GM23338 (cell line): Measurements from ENCODE around the gene STK32C. TPM values are rescaled to one million over a fixed set of nuclear protein-coding genes. Genes with fewer than 3 reads are reported as not detected.
A peak's percentile ranks its signal among the peaks of the same experiment; 100 is the strongest.

Experiments used
- ATAC-seq: fragments of 200-7000 bp; cut with Tn5 transposase; 3 replicates; pipeline ENCODE4 v1.9.1; 2020
- DNase-seq: peaks from one replicate; pipeline ENCODE4 v3.0.0-alpha.2; 2015; ENCODE audit warnings: low spot score
- H2AFZ ChIP-seq: fragments of 200-600 bp; sonication (generic); 2 replicates; pipeline ENCODE4 v1.8.0; 2016; ENCODE audit warnings: antibody characterized with exemption, mild to moderate bottlenecking, moderate library complexity
- H3F3A ChIP-seq: fragments of 200-600 bp; sonication (generic); replicated peaks from 2 replicates; pipeline ENCODE4 v1.8.0; 2017; ENCODE audit warnings: antibody characterized with exemption, mixed run types, low read depth
- H3K27ac ChIP-seq: fragments of 200-600 bp; sonication (generic); 2 replicates; pipeline ENCODE4 v1.6.1; 2016; ENCODE audit warnings: low read depth
- H3K27me3 ChIP-seq: fragments of 200-600 bp; sonication (generic); 2 replicates; pipeline ENCODE4 v1.8.0; 2016; ENCODE audit warnings: mild to moderate bottlenecking, mixed run types, moderate library complexity; ENCODE audit not compliant: insufficient read depth
- H3K36me3 ChIP-seq: fragments of 200-600 bp; sonication (generic); 2 replicates; pipeline ENCODE4 v1.8.0; 2016; ENCODE audit warnings: mild to moderate bottlenecking; ENCODE audit not compliant: insufficient read depth
- H3K4me1 ChIP-seq: fragments of 200-600 bp; sonication (generic); 2 replicates; pipeline ENCODE4 v1.8.0; 2016; ENCODE audit warnings: mild to moderate bottlenecking, moderate library complexity; ENCODE audit not compliant: insufficient read depth
- H3K4me2 ChIP-seq: fragments of 200-600 bp; sonication (generic); 2 replicates; pipeline ENCODE4 v1.7.1; 2017; ENCODE audit warnings: mixed run types
- H3K4me3 ChIP-seq: fragments of 200-600 bp; sonication (generic); 2 replicates; pipeline ENCODE4 v1.6.1; 2016; ENCODE audit warnings: mixed run types
- H3K79me2 ChIP-seq: fragments of 200-600 bp; sonication (generic); replicated peaks from 2 replicates; pipeline ENCODE4 v1.8.0; 2017; ENCODE audit warnings: mild to moderate bottlenecking; ENCODE audit not compliant: insufficient read depth
- H3K9me2 ChIP-seq: fragments of 200-600 bp; sonication (generic); 2 replicates; pipeline ENCODE4 v1.8.0; 2017; ENCODE audit not compliant: insufficient read depth
- H4K20me1 ChIP-seq: fragments of 200-600 bp; sonication (generic); replicated peaks from 2 replicates; pipeline ENCODE4 v1.8.0; 2017; ENCODE audit warnings: mild to moderate bottlenecking; ENCODE audit not compliant: insufficient read depth
- H3K27ac Mint-ChIP-seq: 2 replicates; pipeline ENCODE4 v1.8.0; 2020; ENCODE audit warnings: inconsistent platforms, mild to moderate bottlenecking, moderate library complexity, mixed read lengths
- H3K27me3 Mint-ChIP-seq: 3 replicates; pipeline ENCODE4 v1.8.0; 2022; ENCODE audit warnings: low read depth, mild to moderate bottlenecking, moderate library complexity, mixed read lengths, inconsistent platforms; ENCODE audit not compliant: insufficient read depth, poor library complexity
- H3K36me3 Mint-ChIP-seq: 3 replicates; pipeline ENCODE4 v1.8.0; 2021; ENCODE audit warnings: low read depth, mild to moderate bottlenecking, inconsistent platforms, moderate library complexity, mixed read lengths
- H3K4me1 Mint-ChIP-seq: 3 replicates; pipeline ENCODE4 v1.8.0; 2020; ENCODE audit warnings: mild to moderate bottlenecking, inconsistent platforms, mixed read lengths
- H3K4me3 Mint-ChIP-seq: 3 replicates; pipeline ENCODE4 v1.8.0; 2021; ENCODE audit warnings: moderate library complexity, mild to moderate bottlenecking, inconsistent platforms, mixed read lengths
- H3K9me3 Mint-ChIP-seq: 3 replicates; pipeline ENCODE4 v1.8.0; 2020; ENCODE audit warnings: moderate library complexity, mild to moderate bottlenecking, inconsistent platforms, mixed read lengths
- CREB1 ChIP-seq: fragments of 250-450 bp; sonication (Bioruptor Pico); IDR thresholded peaks from 2 replicates; pipeline ENCODE4 v1.5.0; 2020; ENCODE audit warnings: low read depth, mild to moderate bottlenecking, moderate library complexity
- EZH2 ChIP-seq: fragments of 200-600 bp; sonication (generic); IDR thresholded peaks from one replicate; pipeline ENCODE4 v1.8.0; 2017; ENCODE audit warnings: antibody characterized with exemption, mild to moderate bottlenecking, low read depth; ENCODE audit not compliant: unreplicated experiment
- EZH2phosphoT487 ChIP-seq: fragments of 200-600 bp; sonication (generic); IDR thresholded peaks from one replicate; pipeline ENCODE4 v1.8.1; 2018; ENCODE audit warnings: antibody characterized with exemption; ENCODE audit not compliant: unreplicated experiment
- JUNB ChIP-seq: IDR thresholded peaks from one replicate; pipeline ENCODE4 v1.6.1; 2016; ENCODE audit warnings: antibody characterized with exemption; ENCODE audit not compliant: unreplicated experiment
- NANOG ChIP-seq: IDR thresholded peaks from 2 replicates; pipeline ENCODE4 v1.6.1; 2016; ENCODE audit warnings: antibody characterized with exemption, borderline replicate concordance
- POLR2AphosphoS5 ChIP-seq: IDR thresholded peaks from 2 replicates; pipeline ENCODE4 v1.6.1; 2016; ENCODE audit warnings: antibody characterized with exemption, low read depth
- REST ChIP-seq: IDR thresholded peaks from one replicate; pipeline ENCODE4 v1.6.1; 2018; ENCODE audit warnings: antibody characterized with exemption; ENCODE audit not compliant: unreplicated experiment
- STAT1 ChIP-seq: IDR thresholded peaks from one replicate; pipeline ENCODE4 v1.6.1; 2016; ENCODE audit warnings: antibody characterized with exemption; ENCODE audit not compliant: unreplicated experiment
- ZNF114 ChIP-seq: fragments of 250-450 bp; sonication (Bioruptor Pico); IDR thresholded peaks from 2 replicates; pipeline ENCODE4 v1.5.0; 2020; ENCODE audit warnings: mild to moderate bottlenecking, moderate library complexity
- ZNF331 ChIP-seq: fragments of 250-450 bp; sonication (Bioruptor Pico); IDR thresholded peaks from 2 replicates; pipeline ENCODE4 v1.5.0; 2020; ENCODE audit warnings: low read depth, mild to moderate bottlenecking, moderate library complexity
- polyA plus RNA-seq: library from polyadenylated mRNA; unstranded; fragments of >200 nt; fragmentation: Nextera tagmentation; extraction: Ambion mirVana; gene quantifications from 2 replicates; pipeline ENCODE4 v1.2.1, GENCODE V29; 2016
- total RNA-seq: library from RNA; depleted of rRNA; stranded (reverse); fragments of >200 nt; shearing (Covaris generic); gene quantifications from 2 replicates; pipeline ENCODE4 v1.2.3, GENCODE V29; 2014
- TF ChIP-seq, protein P1 (sequence below): fragments of 250-450 bp; sonication (Bioruptor Pico); IDR thresholded peaks from 2 replicates; pipeline ENCODE4 v1.5.0; 2020; ENCODE audit warnings: mild to moderate bottlenecking, moderate library complexity
- TF ChIP-seq, protein P2 (sequence below), 2 experiments: fragments of 200-600 bp in 1 of 2; sonication (generic) in 1 of 2; conservative IDR thresholded peaks; 2 replicates each; pipeline versions ENCODE4 v1.5.1 to v1.6.1; 2016 to 2017; ENCODE audit warnings: antibody characterized with exemption in 2 of 2, low read depth in 2 of 2, mild to moderate bottlenecking in 2 of 2, moderate library complexity in 1 of 2
- TF ChIP-seq, protein P3 (sequence below): IDR thresholded peaks from 2 replicates; pipeline ENCODE4 v1.6.1; 2016; ENCODE audit warnings: antibody characterized with exemption

STK32C gene
- total and polyA plus RNA-seq, 2 experiments from 2014 or later, result 10.2 to 20.5 TPM

DNA sequence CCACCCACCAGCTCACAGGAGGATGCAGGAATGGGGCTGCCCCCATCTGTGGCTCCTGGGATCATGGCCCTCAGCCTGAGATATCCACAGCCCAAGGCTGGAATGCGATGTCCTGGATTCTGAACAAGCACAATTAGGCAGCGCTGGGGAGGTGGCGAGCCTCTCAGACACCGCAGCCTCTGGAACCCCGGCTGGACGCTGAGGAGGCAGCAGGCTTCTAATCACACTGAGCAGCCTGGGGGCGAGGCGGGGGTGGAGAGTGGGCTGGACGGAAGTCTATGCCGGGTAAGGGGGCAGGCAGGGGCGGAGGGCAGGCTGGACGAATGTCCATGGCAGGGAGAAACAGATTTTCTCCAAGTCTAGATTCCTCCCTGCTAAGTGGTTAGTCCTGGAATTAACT, 64.6 kb downstream of the STK32C start:
- DNase-seq (no peak), ATAC-seq (no peak)
- no peak overlapping the region for H2AFZ ChIP-seq
- Mint-ChIP-seq H3K9me3 (no peaks in the 10 kb centered on the region), H3K4me3 (no peak overlapping the region), H3K36me3 (no peaks in the 10 kb centered on the region), H3K4me1 (peaks cover 12% of the 10 kb centered on the region), H3K27ac (0 out of 2 replicates have a peak overlapping the region, but pooled peaks have one; percentile 65), H3K27me3 (peaks cover 10% of the 10 kb centered on the region)
- no peaks in the 10 kb centered on the region for H3K36me3 ChIP-seq
- H3K27ac ChIP-seq, result no peak overlapping the region
- H4K20me1 ChIP-seq, result no peaks in the 10 kb centered on the region
- H3F3A ChIP-seq, result no peaks in the 10 kb centered on the region
- no peaks in the 10 kb centered on the region for H3K9me2 ChIP-seq
- no peaks in the 10 kb centered on the region for H3K27me3 ChIP-seq
- no peaks in the 10 kb centered on the region for H3K4me1 ChIP-seq
- no peaks in the 10 kb centered on the region for H3K79me2 ChIP-seq
- H3K4me3 ChIP-seq, result no peak overlapping the region
- H3K4me2 ChIP-seq, result no peak overlapping the region
- TF ChIP-seq ZNF114 (CRISPR knock-in tag), result no peak
- TF ChIP-seq, protein P1, sequence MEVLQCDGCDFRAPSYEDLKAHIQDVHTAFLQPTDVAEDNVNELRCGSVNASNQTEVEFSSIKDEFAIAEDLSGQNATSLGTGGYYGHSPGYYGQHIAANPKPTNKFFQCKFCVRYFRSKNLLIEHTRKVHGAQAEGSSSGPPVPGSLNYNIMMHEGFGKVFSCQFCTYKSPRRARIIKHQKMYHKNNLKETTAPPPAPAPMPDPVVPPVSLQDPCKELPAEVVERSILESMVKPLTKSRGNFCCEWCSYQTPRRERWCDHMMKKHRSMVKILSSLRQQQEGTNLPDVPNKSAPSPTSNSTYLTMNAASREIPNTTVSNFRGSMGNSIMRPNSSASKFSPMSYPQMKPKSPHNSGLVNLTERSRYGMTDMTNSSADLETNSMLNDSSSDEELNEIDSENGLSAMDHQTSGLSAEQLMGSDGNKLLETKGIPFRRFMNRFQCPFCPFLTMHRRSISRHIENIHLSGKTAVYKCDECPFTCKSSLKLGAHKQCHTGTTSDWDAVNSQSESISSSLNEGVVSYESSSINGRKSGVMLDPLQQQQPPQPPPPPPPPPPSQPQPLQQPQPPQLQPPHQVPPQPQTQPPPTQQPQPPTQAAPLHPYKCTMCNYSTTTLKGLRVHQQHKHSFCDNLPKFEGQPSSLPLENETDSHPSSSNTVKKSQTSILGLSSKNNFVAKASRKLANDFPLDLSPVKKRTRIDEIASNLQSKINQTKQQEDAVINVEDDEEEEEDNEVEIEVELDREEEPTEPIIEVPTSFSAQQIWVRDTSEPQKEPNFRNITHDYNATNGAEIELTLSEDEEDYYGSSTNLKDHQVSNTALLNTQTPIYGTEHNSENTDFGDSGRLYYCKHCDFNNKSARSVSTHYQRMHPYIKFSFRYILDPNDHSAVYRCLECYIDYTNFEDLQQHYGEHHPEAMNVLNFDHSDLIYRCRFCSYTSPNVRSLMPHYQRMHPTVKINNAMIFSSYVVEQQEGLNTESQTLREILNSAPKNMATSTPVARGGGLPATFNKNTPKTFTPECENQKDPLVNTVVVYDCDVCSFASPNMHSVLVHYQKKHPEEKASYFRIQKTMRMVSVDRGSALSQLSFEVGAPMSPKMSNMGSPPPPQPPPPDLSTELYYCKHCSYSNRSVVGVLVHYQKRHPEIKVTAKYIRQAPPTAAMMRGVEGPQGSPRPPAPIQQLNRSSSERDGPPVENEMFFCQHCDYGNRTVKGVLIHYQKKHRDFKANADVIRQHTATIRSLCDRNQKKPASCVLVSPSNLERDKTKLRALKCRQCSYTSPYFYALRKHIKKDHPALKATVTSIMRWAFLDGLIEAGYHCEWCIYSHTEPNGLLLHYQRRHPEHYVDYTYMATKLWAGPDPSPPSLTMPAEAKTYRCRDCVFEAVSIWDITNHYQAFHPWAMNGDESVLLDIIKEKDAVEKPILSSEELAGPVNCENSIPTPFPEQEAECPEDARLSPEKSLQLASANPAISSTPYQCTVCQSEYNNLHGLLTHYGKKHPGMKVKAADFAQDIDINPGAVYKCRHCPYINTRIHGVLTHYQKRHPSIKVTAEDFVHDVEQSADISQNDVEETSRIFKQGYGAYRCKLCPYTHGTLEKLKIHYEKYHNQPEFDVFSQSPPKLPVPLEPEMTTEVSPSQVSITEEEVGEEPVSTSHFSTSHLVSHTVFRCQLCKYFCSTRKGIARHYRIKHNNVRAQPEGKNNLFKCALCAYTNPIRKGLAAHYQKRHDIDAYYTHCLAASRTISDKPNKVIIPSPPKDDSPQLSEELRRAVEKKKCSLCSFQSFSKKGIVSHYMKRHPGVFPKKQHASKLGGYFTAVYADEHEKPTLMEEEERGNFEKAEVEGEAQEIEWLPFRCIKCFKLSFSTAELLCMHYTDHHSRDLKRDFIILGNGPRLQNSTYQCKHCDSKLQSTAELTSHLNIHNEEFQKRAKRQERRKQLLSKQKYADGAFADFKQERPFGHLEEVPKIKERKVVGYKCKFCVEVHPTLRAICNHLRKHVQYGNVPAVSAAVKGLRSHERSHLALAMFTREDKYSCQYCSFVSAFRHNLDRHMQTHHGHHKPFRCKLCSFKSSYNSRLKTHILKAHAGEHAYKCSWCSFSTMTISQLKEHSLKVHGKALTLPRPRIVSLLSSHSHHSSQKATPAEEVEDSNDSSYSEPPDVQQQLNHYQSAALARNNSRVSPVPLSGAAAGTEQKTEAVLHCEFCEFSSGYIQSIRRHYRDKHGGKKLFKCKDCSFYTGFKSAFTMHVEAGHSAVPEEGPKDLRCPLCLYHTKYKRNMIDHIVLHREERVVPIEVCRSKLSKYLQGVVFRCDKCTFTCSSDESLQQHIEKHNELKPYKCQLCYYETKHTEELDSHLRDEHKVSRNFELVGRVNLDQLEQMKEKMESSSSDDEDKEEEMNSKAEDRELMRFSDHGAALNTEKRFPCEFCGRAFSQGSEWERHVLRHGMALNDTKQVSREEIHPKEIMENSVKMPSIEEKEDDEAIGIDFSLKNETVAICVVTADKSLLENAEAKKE (CRISPR knock-in tag), result no peak
- no peak for TF ChIP-seq ZNF331 (CRISPR knock-in tag)
- no peak for TF ChIP-seq JUNB
- no peak for TF ChIP-seq POLR2AphosphoS5
- no peak for TF ChIP-seq EZH2
- no peak for TF ChIP-seq EZH2phosphoT487
- TF ChIP-seq CREB1, result no peak
- no peak for TF ChIP-seq REST
- TF ChIP-seq, protein P2, sequence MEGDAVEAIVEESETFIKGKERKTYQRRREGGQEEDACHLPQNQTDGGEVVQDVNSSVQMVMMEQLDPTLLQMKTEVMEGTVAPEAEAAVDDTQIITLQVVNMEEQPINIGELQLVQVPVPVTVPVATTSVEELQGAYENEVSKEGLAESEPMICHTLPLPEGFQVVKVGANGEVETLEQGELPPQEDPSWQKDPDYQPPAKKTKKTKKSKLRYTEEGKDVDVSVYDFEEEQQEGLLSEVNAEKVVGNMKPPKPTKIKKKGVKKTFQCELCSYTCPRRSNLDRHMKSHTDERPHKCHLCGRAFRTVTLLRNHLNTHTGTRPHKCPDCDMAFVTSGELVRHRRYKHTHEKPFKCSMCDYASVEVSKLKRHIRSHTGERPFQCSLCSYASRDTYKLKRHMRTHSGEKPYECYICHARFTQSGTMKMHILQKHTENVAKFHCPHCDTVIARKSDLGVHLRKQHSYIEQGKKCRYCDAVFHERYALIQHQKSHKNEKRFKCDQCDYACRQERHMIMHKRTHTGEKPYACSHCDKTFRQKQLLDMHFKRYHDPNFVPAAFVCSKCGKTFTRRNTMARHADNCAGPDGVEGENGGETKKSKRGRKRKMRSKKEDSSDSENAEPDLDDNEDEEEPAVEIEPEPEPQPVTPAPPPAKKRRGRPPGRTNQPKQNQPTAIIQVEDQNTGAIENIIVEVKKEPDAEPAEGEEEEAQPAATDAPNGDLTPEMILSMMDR (conservative IDR thresholded peaks at IDR 0.05; ENCODE audit: low read depth in 2 of 2), result no peak
- TF ChIP-seq, protein P3, sequence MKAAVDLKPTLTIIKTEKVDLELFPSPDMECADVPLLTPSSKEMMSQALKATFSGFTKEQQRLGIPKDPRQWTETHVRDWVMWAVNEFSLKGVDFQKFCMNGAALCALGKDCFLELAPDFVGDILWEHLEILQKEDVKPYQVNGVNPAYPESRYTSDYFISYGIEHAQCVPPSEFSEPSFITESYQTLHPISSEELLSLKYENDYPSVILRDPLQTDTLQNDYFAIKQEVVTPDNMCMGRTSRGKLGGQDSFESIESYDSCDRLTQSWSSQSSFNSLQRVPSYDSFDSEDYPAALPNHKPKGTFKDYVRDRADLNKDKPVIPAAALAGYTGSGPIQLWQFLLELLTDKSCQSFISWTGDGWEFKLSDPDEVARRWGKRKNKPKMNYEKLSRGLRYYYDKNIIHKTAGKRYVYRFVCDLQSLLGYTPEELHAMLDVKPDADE, result no peak
- no peak for TF ChIP-seq STAT1
- TF ChIP-seq NANOG, result no peak
